Transverse colon (tissue), 4 donors: ENCODE measurements around the gene LSM12.

ENCODE experiments used
- POLR2AphosphoS5 ChIP-seq, 3 donors: sonication (generic); formaldehyde crosslinking; IDR thresholded peaks; one replicate each; pipeline ENCODE4 v1.6.1; 2016; ENCODE audit warnings: antibody characterized with exemption in 3 of 3
- TF ChIP-seq, protein P1 (sequence below), 5 experiments: fragments of 200-600 bp in 3 of 5; fragments of 450-650 bp in 2 of 5; sonication (generic) in 3 of 5; IDR thresholded peaks; 1 replicate in 2 of 5; 2 replicates in 3 of 5; pipeline ENCODE4 v1.5.1; 2016 to 2017; ENCODE audit warnings: antibody characterized with exemption in 5 of 5, inconsistent platforms in 3 of 5, mild to moderate bottlenecking in 2 of 5, moderate library complexity in 1 of 5

- TF ChIP-seq, protein P1, sequence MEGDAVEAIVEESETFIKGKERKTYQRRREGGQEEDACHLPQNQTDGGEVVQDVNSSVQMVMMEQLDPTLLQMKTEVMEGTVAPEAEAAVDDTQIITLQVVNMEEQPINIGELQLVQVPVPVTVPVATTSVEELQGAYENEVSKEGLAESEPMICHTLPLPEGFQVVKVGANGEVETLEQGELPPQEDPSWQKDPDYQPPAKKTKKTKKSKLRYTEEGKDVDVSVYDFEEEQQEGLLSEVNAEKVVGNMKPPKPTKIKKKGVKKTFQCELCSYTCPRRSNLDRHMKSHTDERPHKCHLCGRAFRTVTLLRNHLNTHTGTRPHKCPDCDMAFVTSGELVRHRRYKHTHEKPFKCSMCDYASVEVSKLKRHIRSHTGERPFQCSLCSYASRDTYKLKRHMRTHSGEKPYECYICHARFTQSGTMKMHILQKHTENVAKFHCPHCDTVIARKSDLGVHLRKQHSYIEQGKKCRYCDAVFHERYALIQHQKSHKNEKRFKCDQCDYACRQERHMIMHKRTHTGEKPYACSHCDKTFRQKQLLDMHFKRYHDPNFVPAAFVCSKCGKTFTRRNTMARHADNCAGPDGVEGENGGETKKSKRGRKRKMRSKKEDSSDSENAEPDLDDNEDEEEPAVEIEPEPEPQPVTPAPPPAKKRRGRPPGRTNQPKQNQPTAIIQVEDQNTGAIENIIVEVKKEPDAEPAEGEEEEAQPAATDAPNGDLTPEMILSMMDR (IDR thresholded peaks at IDR 0.05): no peak
- TF ChIP-seq POLR2AphosphoS5 (IDR thresholded peaks at IDR 0.05): no peak
These were observed 7.9 kb upstream of the LSM12 start for GRCh38 chr17:44074231-44074910.
